Astrocyte of the cerebellum (primary cell): ENCODE data around the gene STARD7.

Experiments used
- DNase-seq: peaks from one replicate; pipeline ENCODE4 v3.0.0-alpha.2; 2011; ENCODE audit warnings: low read depth
- H3K4me3 ChIP-seq: 2 replicates; pipeline ENCODE4 v1.5.1; 2011; ENCODE audit warnings: mild to moderate bottlenecking, low read depth, low read length, moderate library complexity
- CTCF ChIP-seq: IDR thresholded peaks from 2 replicates; pipeline ENCODE4 v1.5.1; 2012; ENCODE audit warnings: low read length, low read depth, moderate library complexity, mild to moderate bottlenecking; ENCODE audit errors: missing control alignments
- in situ Hi-C: cut with HindIII; loops from 2 replicates; pipeline ENCODE4 v1.10.0; 2017; ENCODE audit warnings: low sequenced_read_pairs

The STARD7 gene

GRCh38 chr2:96159084-96159830 is 49.4 kb downstream of the STARD7 start:
- in situ Hi-C loops, result loop anchor here (5.0 kb wide), 1 partner anchor 43 kb away; no protein-coding TSS in a partner anchor
- DNase-seq, result no peak
- no peak for TF ChIP-seq CTCF
- H3K4me3 ChIP-seq, result no peak overlapping the region

GRCh38 chr2:96158554-96158940 is 50.1 kb downstream of the STARD7 start:
- no peak for TF ChIP-seq CTCF
- H3K4me3 ChIP-seq, result no peak overlapping the region
- in situ Hi-C loops, result loop anchor here (5.0 kb wide), 1 partner anchor 44 kb away; no protein-coding TSS in a partner anchor
- no peak for DNase-seq

- no peak for DNase-seq
- H3K4me3 ChIP-seq, result no peak overlapping the region
- in situ Hi-C loops, result loop anchor here (5.0 kb wide), 1 partner anchor 44 kb away; no protein-coding TSS in a partner anchor
- TF ChIP-seq CTCF, result no peak
Measured at GRCh38 chr2:96157649-96158553, 50.7 kb downstream of the STARD7 start.

DNA sequence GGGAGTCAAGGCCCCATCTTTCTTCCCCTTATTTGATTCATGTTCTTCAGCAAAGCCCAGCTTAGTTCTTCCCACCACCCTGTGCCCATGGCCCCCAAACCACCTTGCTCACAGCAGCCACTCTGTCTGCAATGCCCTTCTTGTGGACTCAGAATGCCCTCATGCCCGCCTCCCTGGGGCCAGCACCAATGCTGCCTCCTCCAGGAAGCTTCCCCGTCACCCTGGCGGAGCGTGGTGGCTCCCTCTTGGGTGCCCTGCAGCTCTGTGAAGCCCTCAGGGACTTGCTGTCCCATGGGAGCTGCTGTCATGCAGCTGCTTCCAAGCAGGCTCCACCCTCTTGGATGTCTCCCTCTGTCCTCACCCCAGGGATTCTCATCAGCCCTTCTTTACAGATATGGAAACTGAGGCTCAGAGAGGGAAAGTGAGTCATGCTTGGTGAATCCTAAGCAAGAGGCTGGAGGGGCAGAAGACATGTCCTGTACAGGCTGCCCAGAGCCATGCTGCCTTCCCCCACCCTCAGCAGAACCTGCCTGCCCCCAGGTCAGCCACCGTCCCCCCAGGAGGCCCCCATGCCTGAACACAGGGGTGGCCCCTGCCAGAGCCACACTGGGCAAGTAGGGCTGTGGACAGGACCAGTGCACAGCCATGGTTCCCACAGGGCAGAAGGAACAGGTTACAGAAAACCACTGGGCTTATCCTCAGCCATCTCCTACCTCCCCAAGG is 51.5 kb downstream of the STARD7 start:
- no peak for TF ChIP-seq CTCF
- no peak overlapping the region for H3K4me3 ChIP-seq
- no peak for DNase-seq
- in situ Hi-C loops, result loop anchor here (5.0 kb wide), 1 partner anchor 45 kb away; no protein-coding TSS in a partner anchor

- in situ Hi-C loops, result loop anchor here (5.0 kb wide), 1 partner anchor 46 kb away; no protein-coding TSS in a partner anchor
- DNase-seq, result no peak
Measured at GRCh38 chr2:96156011-96156820, 52.4 kb downstream of the STARD7 start.

More at GRCh38 chr2:96156011-96156820, 52.4 kb downstream of the STARD7 start:
- no peak overlapping the region for H3K4me3 ChIP-seq
- no peak for TF ChIP-seq CTCF
